Suprapubic skin (tissue), 4 donors: ENCODE data around the gene RNF11. TPM values are rescaled to one million over a fixed set of nuclear protein-coding genes. Genes with fewer than 3 reads are reported as not detected.

Experiments
- DNase-seq, 2 donors: peaks; one replicate each; pipeline ENCODE4 v3.0.0-alpha.2; 2019; ENCODE audit warnings: low spot score in 2 of 2
- H3K27ac ChIP-seq: fragments of 200-600 bp; sonication (generic); one replicate; pipeline ENCODE4 v1.5.1; 2019
- H3K27me3 ChIP-seq: fragments of 200-600 bp; sonication (generic); one replicate; pipeline ENCODE4 v1.5.1; 2019
- H3K36me3 ChIP-seq: fragments of 200-600 bp; sonication (generic); one replicate; pipeline ENCODE4 v1.5.1; 2019
- H3K4me1 ChIP-seq: fragments of 200-600 bp; sonication (generic); one replicate; pipeline ENCODE4 v1.5.1; 2019
- H3K4me3 ChIP-seq: fragments of 200-600 bp; sonication (generic); one replicate; pipeline ENCODE4 v1.5.1; 2019; ENCODE audit warnings: mild to moderate bottlenecking
- H3K9me3 ChIP-seq: fragments of 200-600 bp; sonication (generic); one replicate; pipeline ENCODE4 v1.5.1; 2019
- EP300 ChIP-seq: sonication (generic); formaldehyde crosslinking; IDR thresholded peaks from one replicate; pipeline ENCODE4 v1.6.1; 2017; ENCODE audit warnings: antibody characterized with exemption
- POLR2A ChIP-seq, 2 donors: fragments of 450-650 bp; IDR thresholded peaks; one replicate each; pipeline ENCODE4 v1.6.1; 2017; ENCODE audit warnings: antibody characterized with exemption in 2 of 2, mild to moderate bottlenecking in 2 of 2, moderate library complexity in 2 of 2
- POLR2AphosphoS5 ChIP-seq, 3 donors: sonication (generic); formaldehyde crosslinking; IDR thresholded peaks; one replicate each; pipeline ENCODE4 v1.6.1; 2017; ENCODE audit warnings: antibody characterized with exemption in 3 of 3
- WGBS: methylation state at CpG from one replicate; pipeline ENCODE4 v1.1.5; 2018; 5-methylcytosine and 5-hydroxymethylcytosine counted together
- total RNA-seq, 4 donors: library from RNA; depleted of rRNA; stranded (reverse); fragments of >200 nt; gene quantifications; one replicate each; pipeline ENCODE4 v1.1.0, GENCODE V29; 2016
- TF ChIP-seq, protein P1 (sequence below), 2 donors: fragments of 200-600 bp in 1 of 2; fragments of 450-650 bp in 1 of 2; sonication (generic) in 1 of 2; IDR thresholded peaks; one replicate each; pipeline ENCODE4 v1.5.1; 2016 to 2019; ENCODE audit warnings: antibody characterized with exemption in 2 of 2, mild to moderate bottlenecking in 1 of 2, moderate library complexity in 1 of 2

Gene RNF11
- total RNA-seq, 4 donors from 2014 or later, result 80.8 to 93.1 (median 81.5) TPM

DNA sequence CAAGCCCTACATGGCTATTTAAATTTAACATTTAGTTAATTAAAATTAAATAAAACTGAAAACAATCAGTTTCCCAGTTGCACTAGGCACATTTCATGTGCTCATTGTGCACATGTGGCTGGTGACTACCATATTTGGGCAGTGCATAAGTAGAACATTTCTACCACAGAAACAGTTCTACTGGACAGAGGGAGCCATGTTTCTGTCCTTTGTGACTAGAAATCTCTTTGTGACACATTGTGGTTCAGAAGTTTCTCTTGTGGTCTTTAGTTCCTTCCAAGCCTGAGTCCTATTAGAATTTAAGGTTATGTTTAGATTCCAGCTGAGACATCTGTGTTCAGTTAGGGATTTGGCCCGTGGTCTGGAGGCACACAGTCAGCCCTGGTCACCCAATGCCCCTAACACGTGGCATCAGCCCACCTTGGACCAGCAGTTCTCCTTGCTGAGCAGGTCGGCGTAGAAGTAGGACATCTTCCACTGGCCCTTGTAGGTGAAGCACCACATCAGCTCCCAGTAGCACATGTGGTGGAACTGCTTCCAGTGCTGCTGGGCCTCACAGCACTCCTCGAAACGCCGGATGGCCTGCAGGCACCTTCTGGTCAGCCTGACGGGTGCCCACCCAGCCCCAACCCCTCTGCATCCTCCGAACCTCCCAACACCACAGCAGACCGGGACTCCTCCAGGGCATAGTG lies 65.2 kb downstream of the RNF11 start:
- TF ChIP-seq EP300 (no peak), POLR2A (IDR thresholded peaks at IDR 0.05) (no peak), POLR2AphosphoS5 (IDR thresholded peaks at IDR 0.05) (no peak)
- TF ChIP-seq, protein P1, sequence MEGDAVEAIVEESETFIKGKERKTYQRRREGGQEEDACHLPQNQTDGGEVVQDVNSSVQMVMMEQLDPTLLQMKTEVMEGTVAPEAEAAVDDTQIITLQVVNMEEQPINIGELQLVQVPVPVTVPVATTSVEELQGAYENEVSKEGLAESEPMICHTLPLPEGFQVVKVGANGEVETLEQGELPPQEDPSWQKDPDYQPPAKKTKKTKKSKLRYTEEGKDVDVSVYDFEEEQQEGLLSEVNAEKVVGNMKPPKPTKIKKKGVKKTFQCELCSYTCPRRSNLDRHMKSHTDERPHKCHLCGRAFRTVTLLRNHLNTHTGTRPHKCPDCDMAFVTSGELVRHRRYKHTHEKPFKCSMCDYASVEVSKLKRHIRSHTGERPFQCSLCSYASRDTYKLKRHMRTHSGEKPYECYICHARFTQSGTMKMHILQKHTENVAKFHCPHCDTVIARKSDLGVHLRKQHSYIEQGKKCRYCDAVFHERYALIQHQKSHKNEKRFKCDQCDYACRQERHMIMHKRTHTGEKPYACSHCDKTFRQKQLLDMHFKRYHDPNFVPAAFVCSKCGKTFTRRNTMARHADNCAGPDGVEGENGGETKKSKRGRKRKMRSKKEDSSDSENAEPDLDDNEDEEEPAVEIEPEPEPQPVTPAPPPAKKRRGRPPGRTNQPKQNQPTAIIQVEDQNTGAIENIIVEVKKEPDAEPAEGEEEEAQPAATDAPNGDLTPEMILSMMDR (IDR thresholded peaks at IDR 0.05), result no peak
- no peak overlapping the region for H3K27ac ChIP-seq
- no peak overlapping the region for H3K4me3 ChIP-seq
- DNase-seq, result no peak
- no peaks in the 10 kb centered on the region for H3K36me3 ChIP-seq
- H3K4me1 ChIP-seq, result peaks cover 12% of the 10 kb centered on the region
- no peaks in the 10 kb centered on the region for H3K9me3 ChIP-seq
- 81% methylated on average over 6 of the region's 10 CpGs for WGBS
- no peaks in the 10 kb centered on the region for H3K27me3 ChIP-seq

DNA sequence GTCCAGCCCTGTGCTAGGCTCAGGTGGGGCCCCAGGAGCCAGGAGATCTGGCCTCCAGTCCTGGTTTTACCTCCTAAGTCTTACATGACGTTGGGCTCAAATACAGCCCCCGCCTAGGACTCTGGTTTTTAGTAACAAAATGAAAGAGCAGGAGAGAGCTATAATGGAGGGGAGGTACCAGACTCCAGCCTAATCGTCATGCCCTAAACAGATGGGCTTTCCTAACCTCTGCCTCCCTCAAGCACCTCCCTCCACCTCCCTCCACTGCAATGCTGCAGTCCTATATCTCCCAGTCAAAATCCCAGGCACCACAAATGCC lies 65.7 kb downstream of the RNF11 start:
- 76% methylated on average over 3 of the region's 3 CpGs for WGBS
- TF ChIP-seq EP300 (no peak), POLR2AphosphoS5 (IDR thresholded peaks at IDR 0.05) (no peak), POLR2A (IDR thresholded peaks at IDR 0.05) (no peak)
- TF ChIP-seq, protein P1 (IDR thresholded peaks at IDR 0.05), result no peak
- H3K9me3 ChIP-seq, result no peaks in the 10 kb centered on the region
- no peak for DNase-seq
- H3K36me3 ChIP-seq, result no peaks in the 10 kb centered on the region
- H3K27ac ChIP-seq, result no peak overlapping the region
- H3K4me1 ChIP-seq, result peaks cover 7% of the 10 kb centered on the region
- no peaks in the 10 kb centered on the region for H3K27me3 ChIP-seq
- no peak overlapping the region for H3K4me3 ChIP-seq

DNA sequence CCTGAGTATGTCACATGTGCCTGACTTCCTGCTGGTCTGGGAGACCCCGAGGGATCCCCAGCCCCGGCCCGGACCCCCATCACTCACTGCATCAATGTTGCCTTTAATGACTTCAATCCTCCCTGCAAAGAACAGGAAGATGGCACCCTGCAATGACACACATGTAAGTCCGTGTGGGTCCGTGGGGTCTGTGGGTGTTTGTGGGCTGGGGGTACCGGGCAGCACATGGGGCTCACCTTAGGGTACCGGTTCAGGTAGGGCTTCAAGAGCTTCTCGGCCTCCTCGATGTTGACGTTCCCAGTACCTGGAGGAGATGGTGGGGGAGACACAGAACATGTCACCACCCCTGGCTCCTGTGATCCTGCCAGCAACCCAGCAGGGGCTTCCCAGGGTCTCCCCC lies 66.2 kb downstream of the RNF11 start:
- TF ChIP-seq POLR2AphosphoS5 (IDR thresholded peaks at IDR 0.05) (no peak), POLR2A (IDR thresholded peaks at IDR 0.05) (no peak), EP300 (no peak)
- TF ChIP-seq, protein P1 (IDR thresholded peaks at IDR 0.05), result no peak
- WGBS, result 81% methylated on average over 3 of the region's 10 CpGs
- H3K27me3 ChIP-seq, result no peaks in the 10 kb centered on the region
- H3K4me3 ChIP-seq, result no peak overlapping the region
- peaks cover 2% of the 10 kb centered on the region for H3K4me1 ChIP-seq
- H3K27ac ChIP-seq, result no peak overlapping the region
- H3K36me3 ChIP-seq, result no peaks in the 10 kb centered on the region
- no peaks in the 10 kb centered on the region for H3K9me3 ChIP-seq
- DNase-seq, result no peak

DNA sequence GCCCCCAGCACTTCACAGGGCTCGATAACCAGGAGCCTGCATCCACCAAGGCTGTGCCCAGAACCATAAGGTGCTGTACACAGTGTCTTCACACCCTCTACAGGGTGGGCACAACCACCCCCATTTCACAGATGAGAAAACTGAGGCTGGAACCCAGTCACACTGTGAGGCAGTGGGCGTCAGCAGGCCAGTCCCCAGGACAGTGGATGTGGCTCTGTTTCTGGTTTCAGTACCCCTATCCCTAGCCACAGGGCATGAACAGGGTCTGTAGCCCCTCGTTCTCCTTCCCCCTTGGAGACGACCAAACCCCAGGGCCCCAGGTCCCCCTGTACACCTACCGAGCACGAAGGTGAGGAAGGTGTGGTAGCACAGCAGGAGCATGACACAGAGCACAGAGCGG lies 66.7 kb downstream of the RNF11 start:
- 84% methylated on average over 7 of the region's 7 CpGs for WGBS
- Histone ChIP-seq H3K36me3 (no peaks in the 10 kb centered on the region), H3K4me3 (no peak overlapping the region), H3K27ac (no peak overlapping the region), H3K27me3 (no peaks in the 10 kb centered on the region), H3K9me3 (no peaks in the 10 kb centered on the region), H3K4me1 (no peaks in the 10 kb centered on the region)
- TF ChIP-seq EP300, result no peak
- no peak for TF ChIP-seq POLR2A (IDR thresholded peaks at IDR 0.05)
- TF ChIP-seq, protein P1 (IDR thresholded peaks at IDR 0.05), result no peak
- TF ChIP-seq POLR2AphosphoS5 (IDR thresholded peaks at IDR 0.05), result no peak
- DNase-seq, result no peak

DNA sequence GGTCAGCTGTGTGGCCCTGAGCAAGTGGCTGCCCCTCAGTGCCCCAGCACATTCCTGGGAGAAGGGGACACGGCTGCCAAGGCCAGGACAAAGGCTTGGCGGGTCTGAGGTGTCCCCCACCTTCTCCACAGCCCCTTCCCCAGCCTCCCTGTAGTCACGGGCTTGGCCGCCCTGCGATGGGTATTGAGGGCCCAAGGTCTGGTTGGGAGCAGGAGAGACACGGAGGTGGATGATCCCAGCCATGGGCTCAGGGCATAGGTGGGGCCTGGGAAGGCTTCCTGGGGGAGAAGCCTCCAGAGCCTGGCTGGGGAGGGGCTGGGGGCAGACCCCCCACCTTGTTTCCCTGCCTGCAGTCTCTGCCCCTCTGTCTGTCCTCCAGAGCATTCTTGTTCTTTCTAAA lies 67.2 kb downstream of the RNF11 start:
- 87% methylated on average over 5 of the region's 6 CpGs for WGBS
- no peaks in the 10 kb centered on the region for H3K9me3 ChIP-seq
- no peaks in the 10 kb centered on the region for H3K4me1 ChIP-seq
- H3K27ac ChIP-seq, result no peak overlapping the region
- DNase-seq, result no peak
- no peak overlapping the region for H3K4me3 ChIP-seq
- TF ChIP-seq, protein P1 (IDR thresholded peaks at IDR 0.05), result no peak
- no peak for TF ChIP-seq POLR2AphosphoS5 (IDR thresholded peaks at IDR 0.05)
- TF ChIP-seq POLR2A (IDR thresholded peaks at IDR 0.05), result no peak
- no peak for TF ChIP-seq EP300
- no peaks in the 10 kb centered on the region for H3K27me3 ChIP-seq
- no peaks in the 10 kb centered on the region for H3K36me3 ChIP-seq
